NCI-H187 (cell line): Measurements from ENCODE around the gene FOXP1.

Experiments
- DNase-seq, 2 experiments: peaks; one replicate each; lab custom pipeline; 2025; lab: John Stamatoyannopoulos, UW

FOXP1 gene

GRCh38 chr3:71307991-71308697, 275.4 kb downstream of the FOXP1 start:
- no peak for DNase-seq

DNA sequence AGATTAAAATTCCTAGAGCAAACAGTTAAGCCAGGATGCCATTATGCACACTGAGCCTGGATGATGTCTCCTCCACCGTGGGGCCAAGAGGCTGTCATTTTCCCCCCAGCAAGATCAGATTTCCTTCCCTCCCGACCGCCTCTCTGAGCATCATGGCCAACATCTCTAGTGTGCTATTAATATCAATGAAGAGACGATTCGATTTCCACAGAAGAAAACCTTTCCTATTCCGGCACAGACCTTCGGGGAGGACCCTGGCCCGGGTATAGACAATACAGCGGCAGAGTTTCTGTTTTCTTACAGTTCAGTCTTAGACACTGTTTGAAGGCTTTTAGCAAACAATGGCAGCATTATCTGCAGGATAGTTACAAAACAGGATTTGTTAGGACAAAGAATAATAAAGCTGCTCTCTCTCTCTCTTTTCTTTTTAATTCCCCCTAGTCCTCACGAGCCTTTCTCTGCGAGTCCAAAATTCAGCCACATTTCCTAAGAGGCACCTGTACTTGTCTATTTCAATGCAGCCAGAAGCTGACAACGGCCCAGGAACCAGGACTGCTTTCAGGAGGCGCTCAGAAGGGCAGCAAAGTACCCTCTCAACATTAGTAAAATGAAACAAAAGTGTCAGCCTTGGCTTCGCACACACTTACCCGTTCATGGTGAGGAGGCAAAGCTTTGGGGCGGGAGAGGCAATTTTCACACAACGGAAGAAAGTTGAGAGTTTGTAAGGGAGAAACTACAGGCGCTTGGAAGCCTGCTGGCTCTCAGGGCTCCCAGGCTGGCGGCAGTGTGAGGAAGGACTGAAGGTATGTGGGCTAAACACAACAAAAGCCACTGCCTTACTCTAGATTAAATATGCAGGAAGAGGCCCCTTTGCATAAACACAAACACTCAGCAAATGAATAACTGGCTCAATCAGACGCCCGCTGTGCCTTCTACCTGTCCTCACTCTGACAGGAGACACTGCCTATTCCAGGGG, 278.0 kb downstream of the FOXP1 start:
- DNase-seq, result peak; percentile 19 to 22

- DNase-seq, result no peak
Measured at GRCh38 chr3:71304684-71305083, 278.8 kb downstream of the FOXP1 start.

DNA sequence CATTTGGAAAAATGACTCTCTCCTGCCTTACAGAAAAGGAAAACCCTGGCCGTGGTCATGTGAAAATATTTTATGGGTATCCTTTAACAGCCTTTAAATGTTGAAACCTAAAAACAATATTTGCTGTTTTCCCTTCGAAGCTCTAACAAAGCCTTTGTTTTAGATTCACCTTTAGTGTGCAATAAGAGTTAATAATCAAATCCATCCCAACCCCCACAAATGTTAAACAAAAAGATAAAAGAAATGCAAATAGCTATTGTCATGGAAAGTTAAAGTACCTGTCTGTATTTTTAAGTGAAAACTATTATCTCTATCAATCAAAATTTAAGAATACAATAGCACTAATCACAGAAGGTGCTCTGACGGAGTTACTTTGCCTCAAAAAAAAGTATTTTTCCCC, 279.3 kb downstream of the FOXP1 start:
- no peak for DNase-seq

GRCh38 chr3:71303627-71304200, 279.8 kb downstream of the FOXP1 start:
- DNase-seq, result no peak

DNA sequence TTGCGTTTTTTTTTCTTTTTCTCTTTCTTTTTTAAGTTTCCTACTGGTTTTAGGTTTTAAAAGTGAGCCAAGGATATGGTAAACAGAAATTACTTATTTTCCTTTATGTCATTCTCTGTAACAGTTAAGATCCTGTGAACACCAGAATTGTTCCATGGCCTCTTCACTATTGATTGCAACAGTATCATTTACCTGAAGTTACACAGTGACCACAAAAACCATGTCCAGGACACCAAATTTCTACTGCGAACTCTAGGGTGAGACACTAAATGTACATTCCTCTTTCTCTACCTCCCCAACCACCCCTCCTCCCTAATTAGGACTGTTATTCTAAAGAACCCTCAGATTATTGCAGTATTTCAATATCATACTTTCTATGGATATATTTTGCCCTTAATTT, 280.9 kb downstream of the FOXP1 start:
- DNase-seq, result no peak

DNA sequence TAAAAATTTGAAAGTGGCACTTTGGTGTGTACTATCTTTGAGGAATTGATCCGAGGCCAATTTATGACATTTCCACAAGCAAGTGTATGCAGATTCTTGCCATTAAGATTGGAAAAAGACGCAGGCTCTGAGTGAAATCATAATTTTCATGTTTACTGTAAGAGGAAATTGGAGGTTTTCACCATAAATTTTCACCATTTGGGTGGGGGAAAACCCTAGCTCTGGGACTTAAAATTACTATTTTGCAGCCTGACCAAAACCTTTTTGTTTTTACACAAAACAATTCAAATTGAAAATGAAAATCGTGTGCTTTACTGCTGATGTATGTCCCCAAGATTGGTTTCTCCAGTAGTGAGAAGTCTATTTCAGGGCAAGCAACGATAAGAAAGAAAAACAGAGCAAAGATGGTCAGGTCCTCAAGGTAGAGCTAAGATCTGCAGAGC, 282.6 kb downstream of the FOXP1 start:
- no peak for DNase-seq

GRCh38 chr3:71299160-71299559, 284.4 kb downstream of the FOXP1 start:
- no peak for DNase-seq

DNA sequence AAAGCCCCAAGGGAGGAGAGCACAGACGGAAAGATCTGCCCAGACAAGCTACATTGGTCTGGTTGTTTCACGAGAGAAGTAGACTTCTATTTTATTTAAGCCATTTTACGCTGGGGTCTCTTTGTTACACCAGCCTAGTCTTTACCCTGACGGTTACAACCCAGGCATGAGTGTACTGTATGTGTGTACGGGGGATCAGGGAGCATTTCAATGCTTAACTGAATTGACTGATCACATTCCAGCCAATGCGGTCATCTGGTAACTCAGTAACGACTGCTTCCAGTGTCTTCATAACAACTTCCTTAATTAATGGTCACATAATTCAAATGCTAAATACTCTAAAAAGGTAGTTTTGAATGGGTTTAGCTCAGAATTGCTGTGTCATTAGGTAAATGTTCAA, 288.6 kb downstream of the FOXP1 start:
- no peak for DNase-seq

GRCh38 chr3:71290301-71290700, 293.2 kb downstream of the FOXP1 start:
- DNase-seq, result no peak

DNA sequence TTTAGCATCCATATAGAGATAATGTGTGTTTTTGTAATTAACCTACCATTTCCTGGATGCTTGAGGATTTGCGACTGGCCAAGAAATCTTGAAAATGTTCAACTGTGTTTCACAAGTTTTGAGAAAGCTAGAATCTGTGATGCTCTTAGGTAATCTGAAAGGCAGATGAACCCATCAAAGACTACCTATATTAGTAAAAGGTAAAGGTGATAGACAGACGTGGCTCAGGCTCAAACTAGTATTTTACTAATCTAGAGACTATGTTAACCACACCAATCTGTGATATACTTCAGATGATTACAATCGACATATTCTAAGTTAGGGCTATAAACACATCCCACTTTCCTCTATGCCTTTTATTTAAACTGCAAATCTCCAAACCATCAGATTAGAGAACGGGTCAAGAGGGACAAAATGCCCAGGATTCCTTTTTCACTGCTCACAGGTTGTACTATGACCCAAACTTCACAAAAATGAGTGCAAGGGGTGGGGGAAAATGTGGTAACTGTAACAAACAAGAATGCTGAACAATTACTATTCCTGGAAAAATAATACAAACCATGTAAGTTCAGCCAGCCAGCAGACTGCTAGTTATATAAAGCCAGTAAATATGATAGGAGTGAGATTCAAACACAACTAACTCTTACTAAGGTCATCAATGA, 295.1 kb downstream of the FOXP1 start:
- no peak for DNase-seq

DNA sequence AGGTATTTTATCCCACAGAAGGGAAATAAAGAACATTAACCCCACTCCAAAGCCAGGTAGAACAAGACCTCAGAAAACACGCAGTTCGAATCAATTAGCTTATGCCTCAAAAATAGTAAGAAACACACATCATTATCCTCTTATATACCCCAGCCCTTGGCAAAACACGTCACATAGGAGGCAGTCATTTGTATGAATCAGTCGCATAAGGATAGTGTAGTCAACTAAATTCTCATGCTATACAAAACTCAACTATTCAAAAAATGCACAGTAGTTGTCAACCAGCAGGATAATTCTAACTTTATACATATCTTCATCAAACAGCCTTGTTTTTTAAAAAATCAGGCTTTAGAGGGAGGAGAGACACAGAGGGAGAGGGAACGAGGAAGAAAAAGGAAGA, 298.4 kb downstream of the FOXP1 start:
- DNase-seq, result no peak

GRCh38 chr3:71282976-71283375, 300.6 kb downstream of the FOXP1 start:
- no peak for DNase-seq

- DNase-seq, result no peak
Measured at GRCh38 chr3:71281280-71281679, 302.2 kb downstream of the FOXP1 start.

- DNase-seq, result no peak
Measured at GRCh38 chr3:71277341-71277740, 306.2 kb downstream of the FOXP1 start.

DNA sequence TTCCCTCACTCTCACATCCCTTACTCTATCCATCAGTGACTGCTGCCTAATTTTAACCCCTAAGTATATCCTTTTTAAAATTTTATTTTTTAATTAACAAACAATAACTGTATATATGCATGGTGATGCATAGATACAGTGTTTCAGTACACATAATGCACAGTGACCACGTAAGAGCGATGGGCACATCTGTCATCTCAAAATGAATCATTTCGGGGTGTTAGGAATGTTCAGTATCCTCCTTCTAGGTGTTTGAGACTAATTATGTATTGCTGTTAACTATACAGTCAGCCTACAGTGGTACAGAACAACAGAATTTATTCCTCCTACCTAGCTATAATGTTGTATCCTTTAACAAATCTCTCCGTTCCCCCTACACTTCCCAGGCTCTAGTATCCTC, 307.0 kb downstream of the FOXP1 start:
- DNase-seq, result no peak

DNA sequence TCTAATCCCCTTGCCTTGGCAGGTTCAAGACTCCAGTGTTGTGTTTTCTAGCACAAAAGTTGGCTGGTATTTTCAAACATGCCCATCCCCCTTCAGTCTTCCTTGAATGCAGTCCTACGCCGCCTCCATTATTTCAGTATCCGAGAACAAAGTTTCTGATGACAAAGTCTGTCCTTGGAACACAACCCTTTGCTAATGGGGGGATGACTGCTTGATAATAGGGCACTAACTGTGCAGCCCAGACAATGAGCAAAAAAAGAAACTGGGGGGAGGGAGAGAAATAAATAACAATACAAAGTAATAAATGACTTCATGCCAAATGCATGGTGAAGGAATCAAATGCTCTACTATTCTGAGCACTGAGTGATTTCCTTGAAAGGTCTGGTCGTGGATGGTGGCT, 310.1 kb downstream of the FOXP1 start:
- no peak for DNase-seq

DNA sequence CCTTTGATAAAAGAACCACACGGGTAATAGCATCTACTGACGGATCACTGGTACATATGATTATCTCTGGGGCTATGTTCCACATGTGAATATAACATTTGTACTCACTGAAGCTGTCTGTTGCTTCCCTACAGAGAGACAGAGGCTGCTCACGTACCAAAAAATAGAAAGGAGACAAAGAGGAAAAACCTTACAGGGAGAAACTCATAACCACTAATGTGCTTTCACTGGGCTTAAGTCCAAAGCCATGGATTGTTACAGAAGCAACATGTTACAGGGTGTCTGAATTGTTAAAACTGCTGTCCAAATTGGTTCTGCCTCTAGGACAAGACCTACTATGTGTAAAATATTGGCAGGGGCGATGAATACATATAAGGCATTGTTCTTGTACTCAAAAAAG, 311.9 kb downstream of the FOXP1 start:
- DNase-seq, result no peak

GRCh38 chr3:71269906-71270305, 313.6 kb downstream of the FOXP1 start:
- no peak for DNase-seq

GRCh38 chr3:71268462-71268999, 315.0 kb downstream of the FOXP1 start:
- DNase-seq, result no peak

DNA sequence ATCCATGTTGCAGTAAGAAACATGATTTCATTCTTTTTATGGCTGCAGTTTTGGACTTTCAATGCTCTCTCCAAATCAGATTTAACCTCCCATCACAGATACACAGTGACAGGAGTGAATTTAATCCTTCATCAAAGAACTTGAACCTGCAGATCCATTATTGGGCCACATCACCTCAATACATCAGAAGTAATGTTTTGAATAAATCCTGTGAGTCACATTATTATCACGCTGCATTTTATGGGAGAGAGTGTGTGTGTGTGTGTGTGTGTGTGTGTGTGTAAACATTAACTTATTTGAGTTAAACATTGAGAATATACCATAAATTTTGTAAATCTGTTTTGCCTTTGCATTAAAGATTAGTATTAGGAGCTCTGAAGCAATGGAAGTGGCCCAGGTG, 316.7 kb downstream of the FOXP1 start:
- no peak for DNase-seq

DNA sequence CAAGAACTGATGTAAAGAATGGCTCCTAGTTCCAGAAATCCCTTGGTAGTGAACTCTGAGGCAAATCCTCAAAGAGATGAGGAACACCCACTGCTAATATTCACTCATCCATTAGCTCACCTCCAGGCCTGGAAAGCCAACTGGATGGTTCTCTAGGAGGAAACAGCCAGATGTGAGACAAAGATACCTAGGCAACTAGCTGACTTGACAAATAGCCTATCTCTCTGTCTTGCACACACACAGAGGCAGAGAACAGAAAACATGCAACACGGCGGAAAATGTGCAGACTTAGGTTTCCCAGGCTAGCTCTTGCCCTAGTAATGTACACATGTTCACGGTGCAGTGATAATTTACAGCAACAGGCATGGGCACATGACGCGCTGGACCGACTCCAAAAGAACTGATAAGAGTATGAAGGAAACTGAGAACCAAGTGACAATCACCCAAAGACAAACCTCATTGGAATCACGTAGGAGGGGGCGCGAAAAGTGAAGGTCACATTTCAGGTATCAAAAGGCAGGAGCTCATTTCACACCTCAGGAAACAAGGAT, 318.1 kb downstream of the FOXP1 start:
- no peak for DNase-seq
